PC-3 (cell line): Measurements from ENCODE around the gene SIPA1L2. TPM values are rescaled to one million over a fixed set of nuclear protein-coding genes. Genes with fewer than 3 reads are reported as not detected.

Source experiments
- ATAC-seq: fragments of 200-7000 bp; cut with Tn5 transposase; 2 replicates; pipeline ENCODE4 v1.9.1; 2020; ENCODE audit warnings: mild to moderate bottlenecking, moderate library complexity
- BruUV-seq: library from RNA; stranded (reverse); fragments of 400-500 nt; replicated peaks from 2 replicates; lab custom pipeline; 2021; lab: Mats Ljungman, UMichigan
- CTCF ChIA-PET: fragments of 300-600 bp; sonication (Branson Sonifier 250); formaldehyde crosslinking; loops from one replicate; lab custom pipeline; 2022; ENCODE audit warnings: antibody characterized with exemption; lab: Charles Lee
- POLR2A ChIA-PET: fragments of 300-600 bp; sonication (Branson Sonifier 250); formaldehyde crosslinking; loops from one replicate; lab custom pipeline; 2022; ENCODE audit warnings: antibody characterized with exemption; ENCODE audit not compliant: unreplicated experiment; lab: Charles Lee
- DNase-seq: peaks from one replicate; pipeline ENCODE4 v3.0.0-alpha.2; 2015
- H2AFZ ChIP-seq: fragments of 300-600 bp; sonication (generic); 2 replicates; pipeline ENCODE4 v1.6.0; 2016; ENCODE audit warnings: antibody characterized with exemption, low read length
- H3F3A ChIP-seq: fragments of 300-600 bp; sonication (generic); one replicate; pipeline ENCODE4 v1.6.0; 2017; ENCODE audit warnings: antibody characterized with exemption, low read length, control low read depth, mild to moderate bottlenecking; ENCODE audit not compliant: unreplicated experiment
- H3K27ac ChIP-seq: fragments of 300-600 bp; sonication (generic); 2 replicates; pipeline ENCODE4 v1.5.1; 2016; ENCODE audit warnings: mild to moderate bottlenecking, low read length
- H3K27me3 ChIP-seq: fragments of 300-600 bp; sonication (generic); 2 replicates; pipeline ENCODE4 v1.6.1; 2016; ENCODE audit warnings: low read length, mixed read lengths
- H3K36me3 ChIP-seq: fragments of 300-600 bp; sonication (generic); 2 replicates; pipeline ENCODE4 v1.6.1; 2016; ENCODE audit warnings: low read depth, mixed run types, low read length, mixed read lengths
- H3K4me1 ChIP-seq: fragments of 300-600 bp; sonication (generic); 2 replicates; pipeline ENCODE4 v1.5.1; 2016; ENCODE audit warnings: low read length; ENCODE audit not compliant: insufficient read depth
- H3K4me2 ChIP-seq: fragments of 300-600 bp; sonication (generic); 2 replicates; pipeline ENCODE4 v1.6.0; 2016; ENCODE audit warnings: low read length
- H3K4me3 ChIP-seq: fragments of 300-600 bp; sonication (generic); 2 replicates; pipeline ENCODE4 v1.5.1; 2016; ENCODE audit warnings: mild to moderate bottlenecking, low read length, mixed read lengths
- H3K79me2 ChIP-seq: fragments of 300-600 bp; sonication (generic); 2 replicates; pipeline ENCODE4 v1.6.1; 2017; ENCODE audit warnings: low read length, mixed read lengths
- H3K9ac ChIP-seq: fragments of 300-600 bp; sonication (generic); 2 replicates; pipeline ENCODE4 v1.6.0; 2016; ENCODE audit warnings: mild to moderate bottlenecking, low read length
- H3K9me2 ChIP-seq: fragments of 300-600 bp; sonication (generic); replicated peaks from 2 replicates; pipeline ENCODE4 v1.6.1; 2016; ENCODE audit warnings: mixed run types, low read length, mixed read lengths
- H3K9me3 ChIP-seq: fragments of 300-600 bp; sonication (generic); 2 replicates; pipeline ENCODE4 v1.6.1; 2016; ENCODE audit warnings: low read length, mixed read lengths
- H4K20me1 ChIP-seq: fragments of 300-600 bp; sonication (generic); 2 replicates; pipeline ENCODE4 v1.6.1; 2016; ENCODE audit warnings: low read length, mixed read lengths
- EZH2 ChIP-seq: fragments of 300-600 bp; sonication (generic); IDR thresholded peaks from one replicate; pipeline ENCODE4 v1.6.1; 2017; ENCODE audit warnings: antibody characterized with exemption, mild to moderate bottlenecking, low read length; ENCODE audit not compliant: unreplicated experiment
- EZH2phosphoT487 ChIP-seq: fragments of 300-600 bp; sonication (generic); IDR thresholded peaks from 2 replicates; pipeline ENCODE4 v1.6.1; 2018; ENCODE audit warnings: mild to moderate bottlenecking, antibody characterized with exemption, low read length, borderline replicate concordance
- intact Hi-C: fragments of 100-400 bp; cut with micrococcal nuclease; formaldehyde crosslinking; loops from 2 replicates; pipeline ENCODE4 v1.9.0; 2023
- total RNA-seq: library from RNA; depleted of rRNA; stranded (reverse); fragments of >200 nt; gene quantifications from 2 replicates; pipeline ENCODE4 v1.2.3, GENCODE V29; 2014
- TF ChIP-seq, protein P1 (sequence below): fragments of 300-600 bp; sonication (generic); conservative IDR thresholded peaks from 2 replicates; pipeline ENCODE4 v1.5.1; 2017; ENCODE audit warnings: antibody characterized with exemption, low read depth, mild to moderate bottlenecking, low read length

The SIPA1L2 gene
- total RNA-seq, 1 experiment from 2014 or later: 9.8 TPM

DNA sequence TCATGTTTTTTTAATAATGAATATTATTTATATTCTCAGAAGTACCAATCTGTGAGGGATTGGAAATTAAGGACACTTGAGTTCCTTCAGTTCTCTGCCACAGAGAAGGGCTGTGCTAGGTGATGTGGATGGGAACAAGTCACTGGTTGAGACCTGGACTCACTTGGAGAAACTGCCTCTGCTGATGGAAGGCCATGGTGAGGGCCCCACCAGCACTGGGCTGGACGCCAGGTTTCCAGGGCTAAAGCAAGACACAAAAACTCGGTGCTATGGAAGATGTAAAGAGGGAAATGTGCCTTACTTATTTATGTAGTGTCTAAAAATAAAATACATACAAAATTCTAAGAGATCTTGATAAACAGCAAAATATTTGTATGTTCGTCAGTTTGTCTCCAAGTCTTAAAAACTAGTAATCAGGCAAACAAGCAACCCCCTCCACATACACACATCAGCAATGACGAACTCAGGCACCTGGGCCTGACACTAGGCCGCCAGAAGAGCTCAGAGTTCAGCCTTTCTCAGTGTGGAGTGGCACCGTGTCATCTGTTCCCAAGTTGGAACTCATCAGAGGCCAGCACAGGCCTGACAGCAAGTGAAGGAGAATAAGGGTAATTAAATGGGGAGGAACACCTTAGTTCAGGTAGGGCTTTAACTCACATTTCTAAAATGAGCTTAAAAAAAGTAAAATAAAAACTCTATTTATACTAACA, 19.6 kb downstream of the SIPA1L2 start:
- ATAC-seq (no peak), DNase-seq (no peak)
- no peak for TF ChIP-seq EZH2phosphoT487
- TF ChIP-seq, protein P1, sequence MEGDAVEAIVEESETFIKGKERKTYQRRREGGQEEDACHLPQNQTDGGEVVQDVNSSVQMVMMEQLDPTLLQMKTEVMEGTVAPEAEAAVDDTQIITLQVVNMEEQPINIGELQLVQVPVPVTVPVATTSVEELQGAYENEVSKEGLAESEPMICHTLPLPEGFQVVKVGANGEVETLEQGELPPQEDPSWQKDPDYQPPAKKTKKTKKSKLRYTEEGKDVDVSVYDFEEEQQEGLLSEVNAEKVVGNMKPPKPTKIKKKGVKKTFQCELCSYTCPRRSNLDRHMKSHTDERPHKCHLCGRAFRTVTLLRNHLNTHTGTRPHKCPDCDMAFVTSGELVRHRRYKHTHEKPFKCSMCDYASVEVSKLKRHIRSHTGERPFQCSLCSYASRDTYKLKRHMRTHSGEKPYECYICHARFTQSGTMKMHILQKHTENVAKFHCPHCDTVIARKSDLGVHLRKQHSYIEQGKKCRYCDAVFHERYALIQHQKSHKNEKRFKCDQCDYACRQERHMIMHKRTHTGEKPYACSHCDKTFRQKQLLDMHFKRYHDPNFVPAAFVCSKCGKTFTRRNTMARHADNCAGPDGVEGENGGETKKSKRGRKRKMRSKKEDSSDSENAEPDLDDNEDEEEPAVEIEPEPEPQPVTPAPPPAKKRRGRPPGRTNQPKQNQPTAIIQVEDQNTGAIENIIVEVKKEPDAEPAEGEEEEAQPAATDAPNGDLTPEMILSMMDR: no peak
- TF ChIP-seq EZH2: no peak
- Histone ChIP-seq H3K9me2 (no peaks in the 10 kb centered on the region), H3F3A (no peaks in the 10 kb centered on the region), H3K4me3 (no peak overlapping the region), H2AFZ (no peak overlapping the region), H3K4me1 (no peaks in the 10 kb centered on the region), H3K9ac (no peak overlapping the region), H3K27me3 (no peaks in the 10 kb centered on the region), H4K20me1 (no peaks in the 10 kb centered on the region), H3K79me2 (no peaks in the 10 kb centered on the region), H3K9me3 (no peaks in the 10 kb centered on the region), H3K4me2 (no peak overlapping the region), H3K36me3 (no peaks in the 10 kb centered on the region), H3K27ac (no peak overlapping the region)
- no TSS peak for BruUV-seq
- POLR2A ChIA-PET: no interaction called here
- CTCF ChIA-PET: no interaction called here
- intact Hi-C loops: no loop called here

DNA sequence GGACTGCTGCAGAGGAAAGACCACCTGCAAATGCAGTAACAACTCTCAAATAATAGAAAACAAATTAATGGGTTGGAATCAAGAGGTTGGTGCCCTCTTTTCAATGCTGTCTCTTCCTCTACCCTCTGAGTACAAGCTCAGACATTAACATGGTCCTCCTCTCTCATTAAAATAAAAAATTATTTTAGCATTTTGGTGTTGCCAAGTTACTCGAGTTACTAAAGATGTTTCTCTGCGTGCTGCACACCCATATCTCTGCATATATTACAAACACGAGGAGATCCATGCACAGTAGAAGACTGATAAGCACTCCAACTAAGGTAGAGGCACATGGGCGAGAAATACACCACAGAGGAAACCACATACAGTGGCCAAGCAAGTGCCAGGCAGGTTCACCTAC, 21.5 kb downstream of the SIPA1L2 start:
- Histone ChIP-seq H4K20me1 (no peaks in the 10 kb centered on the region), H3K9me2 (no peaks in the 10 kb centered on the region), H3K4me1 (no peaks in the 10 kb centered on the region), H2AFZ (no peak overlapping the region), H3K9ac (no peak overlapping the region), H3K27me3 (no peaks in the 10 kb centered on the region), H3F3A (no peaks in the 10 kb centered on the region), H3K36me3 (no peaks in the 10 kb centered on the region), H3K4me3 (no peak overlapping the region), H3K4me2 (no peak overlapping the region), H3K9me3 (no peaks in the 10 kb centered on the region), H3K79me2 (no peaks in the 10 kb centered on the region), H3K27ac (no peak overlapping the region)
- ChIA-PET CTCF (no interaction called here), POLR2A (no interaction called here)
- ATAC-seq (no peak), DNase-seq (no peak)
- BruUV-seq: no TSS peak
- intact Hi-C loops: no loop called here
- no peak for TF ChIP-seq EZH2
- no peak for TF ChIP-seq EZH2phosphoT487
- TF ChIP-seq, protein P1: no peak

DNA sequence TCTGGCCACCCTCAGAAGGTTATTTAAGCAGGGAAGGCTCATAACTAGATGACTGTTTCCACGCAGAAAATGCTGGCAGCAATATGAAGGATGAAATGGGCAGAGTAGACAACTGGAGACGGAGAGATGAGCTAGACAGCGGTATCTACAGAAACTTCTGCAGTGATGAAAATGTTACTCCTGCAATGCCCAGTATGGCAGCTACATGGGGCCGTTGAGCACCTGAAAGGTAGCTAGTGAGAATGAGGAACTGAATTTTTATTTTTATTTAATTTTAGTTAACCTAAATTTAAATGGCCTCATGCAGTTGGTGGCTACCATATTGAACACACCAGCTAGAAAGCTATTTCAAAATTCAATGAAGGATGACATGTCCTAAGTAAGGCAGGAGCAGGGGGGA, 27.3 kb downstream of the SIPA1L2 start:
- Histone ChIP-seq H3K4me3 (no peak overlapping the region), H3K79me2 (no peaks in the 10 kb centered on the region), H3F3A (no peaks in the 10 kb centered on the region), H3K9me2 (no peaks in the 10 kb centered on the region), H3K27ac (no peak overlapping the region), H4K20me1 (no peaks in the 10 kb centered on the region), H3K9ac (no peak overlapping the region), H3K27me3 (no peaks in the 10 kb centered on the region), H3K9me3 (no peaks in the 10 kb centered on the region), H3K4me1 (peaks cover 18% of the 10 kb centered on the region), H3K4me2 (no peak overlapping the region), H3K36me3 (no peaks in the 10 kb centered on the region), H2AFZ (no peak overlapping the region)
- ATAC-seq (no peak), DNase-seq (no peak)
- CTCF ChIA-PET: interaction anchor here (0.7 kb wide), 1 partner anchor 25 kb away, joined by 3 read pairs; no protein-coding TSS in a partner anchor
- no TSS peak for BruUV-seq
- intact Hi-C loops: no loop called here
- TF ChIP-seq, protein P1: peak; percentile 32
- no peak for TF ChIP-seq EZH2
- POLR2A ChIA-PET: no interaction called here
